H1 (cell line): ENCODE results near the gene SIGLEC11. TPM values are rescaled to one million over a fixed set of nuclear protein-coding genes. Genes with fewer than 3 reads are reported as not detected.

ENCODE experiments used
- CBX8 ChIP-seq: fragments of 300-800, 300-1000 bp; sonication (generic); IDR thresholded peaks from 2 replicates; pipeline ENCODE4 v1.7.1; 2016; ENCODE audit warnings: low read depth, low read length, borderline replicate concordance
- CHD7 ChIP-seq: fragments of 300-600 bp; sonication (generic); IDR thresholded peaks from 2 replicates; pipeline ENCODE4 v1.7.1; 2012; ENCODE audit warnings: low read length, moderate library complexity, mild to moderate bottlenecking, inconsistent platforms; ENCODE audit not compliant: insufficient replicate concordance
- E2F6 ChIP-seq: IDR thresholded peaks from 2 replicates; pipeline ENCODE4 v1.6.1; 2012; ENCODE audit warnings: inconsistent platforms
- NRF1 ChIP-seq: IDR thresholded peaks from 2 replicates; pipeline ENCODE4 v1.6.1; 2011; ENCODE audit warnings: mild to moderate bottlenecking, low read depth, low read length, improper control_type of control experiment
- RXRA ChIP-seq: IDR thresholded peaks from 2 replicates; pipeline ENCODE4 v1.6.1; 2011; ENCODE audit warnings: low read depth, mild to moderate bottlenecking, low read length, moderate library complexity; ENCODE audit not compliant: insufficient read depth
- SP1 ChIP-seq: IDR thresholded peaks from 2 replicates; pipeline ENCODE4 v1.6.1; 2011; ENCODE audit warnings: low read depth, low read length
- SRF ChIP-seq: IDR thresholded peaks from 2 replicates; pipeline ENCODE4 v1.6.1; 2011; ENCODE audit warnings: mild to moderate bottlenecking, low read depth, low read length, moderate library complexity
- USF2 ChIP-seq: IDR thresholded peaks from 2 replicates; pipeline ENCODE4 v1.6.1; 2011; ENCODE audit warnings: low read length, improper control_type of control experiment
- polyA plus RNA-seq, 7 experiments: library from polyadenylated mRNA; depleted of rRNA in 3 of 7; stranded (reverse) in 5 of 7; unstranded in 2 of 7; fragments of >200 nt in 5 of 7; fragments of 200-250 nt in 2 of 7; gene quantifications; 1 replicate in 5 of 7; 2 replicates in 1 of 7; 4 replicates in 1 of 7; pipeline versions ENCODE4 v1.2.1 to v1.2.3, GENCODE V29; 2011 to 2013; ENCODE audit warnings: missing spikeins in 2 of 7, mixed read lengths in 2 of 7
- total RNA-seq: library from RNA; stranded (reverse); fragmentation: NEBNext Ultra II Directional; extraction: Animal tissue kit (Norgen Biotek cat#: 25700); gene quantifications from 2 replicates; pipeline ENCODE4 v1.2.1, GENCODE V29; 2021

SIGLEC11 gene
- total and polyA plus RNA-seq, 2 of the 8 experiments (the other 6 are each of a cell fraction or from before 2014, with no cell fraction given): 0.18 TPM; not detected in 1

DNA sequence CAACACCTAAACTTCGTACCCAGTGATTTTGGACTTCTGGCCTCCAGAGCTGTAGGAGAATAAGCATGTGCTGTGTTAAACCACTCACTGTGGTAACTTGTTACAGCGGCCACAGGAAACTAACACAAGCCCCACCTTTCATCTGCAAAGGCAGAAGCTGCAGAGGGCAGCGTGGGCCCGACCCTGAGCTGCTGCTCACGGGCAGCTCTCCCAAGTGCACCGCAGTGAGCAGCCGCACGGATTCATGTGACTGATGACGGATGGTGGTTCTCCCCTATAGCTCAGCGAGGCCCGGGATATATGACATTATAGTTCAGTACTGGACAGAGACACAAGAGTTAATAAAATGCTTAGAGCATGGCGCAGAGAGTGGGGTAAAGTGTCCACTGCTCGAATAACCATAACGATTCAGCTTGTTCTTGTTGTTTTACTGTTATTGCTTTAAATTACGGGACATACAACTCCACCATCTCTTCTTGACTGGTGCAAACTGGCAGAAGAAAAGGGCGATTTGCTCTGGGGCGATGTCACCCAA lies 42.3 kb upstream of the SIGLEC11 start (continued):
- TF ChIP-seq CHD7: no peak
- TF ChIP-seq E2F6: no peak
- no peak for TF ChIP-seq CBX8
- TF ChIP-seq NRF1: no peak
- TF ChIP-seq SP1: no peak
- TF ChIP-seq USF2: no peak
- no peak for TF ChIP-seq RXRA
- TF ChIP-seq SRF: no peak
